ENCODE measurements around the gene TMEM19.

TMEM19 gene

DNA sequence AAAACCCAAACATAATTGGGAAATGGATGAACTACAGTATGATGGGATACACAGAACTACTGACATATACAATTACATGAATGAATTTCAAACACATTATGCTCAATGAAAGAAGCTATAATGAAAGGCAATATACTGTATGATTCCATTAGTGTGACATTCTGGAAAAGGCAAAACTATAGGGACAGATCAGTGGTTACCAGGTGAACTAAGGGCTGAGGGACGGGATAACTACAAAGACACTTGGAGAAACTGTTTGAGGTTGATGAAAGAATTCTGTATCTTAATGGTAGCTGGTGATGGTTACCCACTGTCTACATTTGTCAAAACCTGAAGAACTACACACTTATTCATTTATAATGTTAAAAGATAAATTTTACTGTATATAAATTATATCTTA lies 30.0 kb upstream of the TMEM19 start:
- no peak for TF ChIP-seq CTCF (conservative IDR thresholded peaks at IDR 0.05)

GRCh38 chr12:71656740-71657139 lies 29.1 kb upstream of the TMEM19 start:
- no peak for TF ChIP-seq CTCF (conservative IDR thresholded peaks at IDR 0.05)
- H3K27ac ChIP-seq: no peak overlapping the region

More for the DNA sequence above, 30.0 kb upstream of the TMEM19 start:
- no peak overlapping the region for H3K27ac ChIP-seq

DNA sequence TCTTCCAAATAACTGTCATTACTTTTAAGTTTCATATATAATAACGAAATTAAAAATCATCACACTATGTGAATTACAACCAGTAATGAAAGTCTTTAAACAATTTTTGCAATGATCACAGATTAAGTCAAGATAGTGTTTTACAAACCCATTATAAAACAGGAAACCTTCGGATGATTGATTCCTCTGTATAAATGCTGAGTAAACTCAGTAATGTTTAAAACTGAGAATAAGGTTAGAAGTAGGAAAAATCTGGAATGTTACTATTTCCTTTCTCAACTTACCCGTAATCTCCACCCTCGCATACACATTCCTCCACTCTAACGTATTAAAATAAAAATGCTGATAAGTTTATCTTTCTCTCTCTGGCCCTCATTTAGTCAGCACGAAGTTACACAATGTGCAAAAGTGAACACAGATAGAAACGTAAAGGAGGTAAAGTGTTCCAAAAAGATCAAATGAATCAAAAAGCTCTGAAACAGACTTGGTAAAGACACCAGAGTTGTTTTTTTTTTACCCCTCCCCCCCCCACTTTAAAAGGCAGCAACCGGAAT lies 23.8 kb upstream of the TMEM19 start:
- H3K27ac ChIP-seq: peak overlapping the region; percentile 96
- TF ChIP-seq CTCF (conservative IDR thresholded peaks at IDR 0.05): no peak

DNA sequence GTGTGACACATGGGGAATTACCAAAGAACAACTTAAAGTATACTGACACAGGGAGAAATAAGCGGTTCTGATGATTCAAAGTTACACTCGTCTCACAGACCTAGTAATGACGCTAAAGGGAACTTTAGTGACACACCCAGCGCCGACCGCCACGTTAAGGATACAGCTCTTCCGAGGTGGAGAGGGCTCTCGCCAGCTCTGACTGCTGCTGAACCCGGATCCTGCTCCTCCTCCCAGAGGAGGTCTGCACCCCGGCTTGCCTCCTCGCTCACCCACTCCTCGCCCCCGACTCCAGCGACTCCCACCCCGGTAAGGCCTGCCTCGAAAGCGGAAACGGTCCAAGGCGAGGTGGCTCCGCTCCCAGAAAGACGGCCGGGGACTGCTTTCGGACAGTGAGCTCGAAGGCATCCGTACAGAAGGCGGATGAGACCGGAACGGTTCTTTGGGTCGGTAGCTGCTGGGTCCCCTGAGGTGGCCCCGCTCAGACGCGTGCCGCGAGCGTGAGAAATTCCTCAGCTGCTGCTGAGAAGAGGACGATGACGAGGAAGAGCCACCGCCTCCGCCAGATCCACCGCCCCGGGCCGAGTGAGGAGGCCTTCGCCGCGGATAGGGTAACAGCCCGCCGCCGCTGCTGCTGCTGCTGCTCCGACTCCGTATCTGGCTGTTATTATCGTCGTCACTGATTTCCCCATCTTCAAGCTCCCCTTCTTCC lies 22.9 kb upstream of the TMEM19 start:
- peak overlapping the region; percentile 96 for H3K27ac ChIP-seq
- no peak for TF ChIP-seq CTCF (conservative IDR thresholded peaks at IDR 0.05)

- H3K27ac ChIP-seq: peak within 1 kb of the TSS; percentile 96
- TF ChIP-seq CTCF (conservative IDR thresholded peaks at IDR 0.05): no peak; the same call in 1 of the 2 replicates
Observed at GRCh38 chr12:71663561-71664410, 22.1 kb upstream of the TMEM19 start, which contains the start of the genes THAP2 and ZFC3H1. Gene THAP2, plus strand, starts transcription at chr12:71664301. Its CDS starts 209 bp downstream, at chr12:71664510. Gene ZFC3H1, minus strand, starts transcription at chr12:71663848. Its CDS starts 238 bp downstream, at chr12:71663610.

DNA sequence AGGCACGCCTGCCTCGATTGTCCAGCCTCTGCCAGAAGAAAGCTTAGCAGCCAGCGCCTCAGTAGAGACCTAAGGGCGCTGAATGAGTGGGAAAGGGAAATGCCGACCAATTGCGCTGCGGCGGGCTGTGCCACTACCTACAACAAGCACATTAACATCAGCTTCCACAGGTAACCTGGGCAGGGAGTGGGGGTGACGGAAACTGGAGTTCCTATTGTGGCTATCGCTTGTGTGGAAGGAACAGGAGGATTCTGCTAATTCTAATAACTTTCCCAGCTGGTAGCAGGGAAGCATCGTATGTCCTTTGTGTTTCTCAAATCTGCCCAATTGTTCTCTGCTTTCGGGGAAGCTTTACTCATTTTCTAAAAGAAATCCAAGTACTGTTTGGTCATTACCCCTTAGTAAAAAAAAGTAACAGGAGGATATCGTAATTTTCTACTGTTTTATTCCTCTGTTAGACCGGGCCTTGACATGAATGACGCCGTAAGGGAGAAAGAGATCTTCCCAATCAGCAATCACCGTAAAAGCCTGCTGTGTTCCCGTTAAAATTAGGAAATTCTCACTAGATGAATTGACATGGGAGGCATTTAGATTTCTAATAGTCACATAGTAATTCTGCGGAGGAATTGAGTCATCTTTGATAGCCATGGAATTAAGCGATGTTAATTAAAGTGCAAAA lies 21.3 kb upstream of the TMEM19 start:
- peak overlapping the region; percentile 96 for H3K27ac ChIP-seq
- TF ChIP-seq CTCF (conservative IDR thresholded peaks at IDR 0.05): no peak
